Nephron progenitor cell (in vitro differentiated cells): ENCODE results near the gene C1QTNF5.

Source experiments
- DNase-seq: peaks from one replicate; pipeline ENCODE4 v3.0.0; 2021
- H3K27ac Mint-ChIP-seq: 2 replicates; pipeline ENCODE4 v1.8.0; 2021; ENCODE audit warnings: mild to moderate bottlenecking, moderate library complexity, mixed read lengths
- H3K27me3 Mint-ChIP-seq: 2 replicates; pipeline ENCODE4 v1.8.0; 2021; ENCODE audit warnings: mild to moderate bottlenecking, low read depth, mixed read lengths; ENCODE audit not compliant: poor library complexity
- H3K36me3 Mint-ChIP-seq: 2 replicates; pipeline ENCODE4 v1.8.0; 2021; ENCODE audit warnings: low read depth, mixed read lengths
- H3K4me1 Mint-ChIP-seq: 2 replicates; pipeline ENCODE4 v1.8.0; 2021; ENCODE audit warnings: mixed read lengths
- H3K4me3 Mint-ChIP-seq: 2 replicates; pipeline ENCODE4 v1.8.0; 2021; ENCODE audit warnings: mild to moderate bottlenecking, moderate library complexity, mixed read lengths
- H3K9me3 Mint-ChIP-seq: 2 replicates; pipeline ENCODE4 v1.8.0; 2021; ENCODE audit warnings: mild to moderate bottlenecking, moderate library complexity, mixed read lengths
- TF ChIP-seq, protein P1 (sequence below): fragments of 200-600 bp; sonication (generic); IDR thresholded peaks from 2 replicates; pipeline ENCODE4 v1.5.0; 2021; ENCODE audit warnings: antibody characterized with exemption

Gene C1QTNF5

DNA sequence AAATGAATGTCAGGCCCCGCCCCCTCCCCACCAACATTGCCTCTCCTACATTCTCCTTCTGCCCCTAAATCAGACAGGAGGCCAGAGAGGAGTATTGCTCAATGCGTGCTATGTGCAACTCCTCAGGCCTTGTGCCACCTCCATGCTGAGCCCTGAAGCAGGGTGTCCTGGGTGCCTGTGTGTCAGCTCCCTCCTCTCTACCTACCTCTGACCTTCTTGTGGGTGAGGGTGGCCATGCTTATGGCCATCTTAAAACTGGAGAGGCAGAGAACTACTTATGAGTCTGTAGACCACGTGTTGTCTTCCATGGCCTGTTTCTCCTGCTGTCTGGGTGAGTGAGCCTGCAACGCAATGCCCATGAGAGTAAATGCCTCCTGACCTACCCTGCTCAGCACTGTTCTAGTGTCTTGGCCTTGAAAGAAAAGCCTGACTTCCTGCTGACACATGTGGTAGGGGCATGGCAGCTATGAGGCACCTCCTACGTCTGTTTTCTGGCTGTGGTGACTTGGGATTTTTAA, 34.3 kb downstream of the C1QTNF5 start:
- Mint-ChIP-seq H3K9me3 (no peaks in the 10 kb centered on the region), H3K36me3 (peaks cover 42% of the 10 kb centered on the region), H3K4me1 (peaks cover 20% of the 10 kb centered on the region), H3K27ac (peak overlapping the region; percentile 90), H3K27me3 (no peaks in the 10 kb centered on the region), H3K4me3 (no peak overlapping the region)
- no peak for DNase-seq
- TF ChIP-seq, protein P1, sequence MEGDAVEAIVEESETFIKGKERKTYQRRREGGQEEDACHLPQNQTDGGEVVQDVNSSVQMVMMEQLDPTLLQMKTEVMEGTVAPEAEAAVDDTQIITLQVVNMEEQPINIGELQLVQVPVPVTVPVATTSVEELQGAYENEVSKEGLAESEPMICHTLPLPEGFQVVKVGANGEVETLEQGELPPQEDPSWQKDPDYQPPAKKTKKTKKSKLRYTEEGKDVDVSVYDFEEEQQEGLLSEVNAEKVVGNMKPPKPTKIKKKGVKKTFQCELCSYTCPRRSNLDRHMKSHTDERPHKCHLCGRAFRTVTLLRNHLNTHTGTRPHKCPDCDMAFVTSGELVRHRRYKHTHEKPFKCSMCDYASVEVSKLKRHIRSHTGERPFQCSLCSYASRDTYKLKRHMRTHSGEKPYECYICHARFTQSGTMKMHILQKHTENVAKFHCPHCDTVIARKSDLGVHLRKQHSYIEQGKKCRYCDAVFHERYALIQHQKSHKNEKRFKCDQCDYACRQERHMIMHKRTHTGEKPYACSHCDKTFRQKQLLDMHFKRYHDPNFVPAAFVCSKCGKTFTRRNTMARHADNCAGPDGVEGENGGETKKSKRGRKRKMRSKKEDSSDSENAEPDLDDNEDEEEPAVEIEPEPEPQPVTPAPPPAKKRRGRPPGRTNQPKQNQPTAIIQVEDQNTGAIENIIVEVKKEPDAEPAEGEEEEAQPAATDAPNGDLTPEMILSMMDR = no peak

DNA sequence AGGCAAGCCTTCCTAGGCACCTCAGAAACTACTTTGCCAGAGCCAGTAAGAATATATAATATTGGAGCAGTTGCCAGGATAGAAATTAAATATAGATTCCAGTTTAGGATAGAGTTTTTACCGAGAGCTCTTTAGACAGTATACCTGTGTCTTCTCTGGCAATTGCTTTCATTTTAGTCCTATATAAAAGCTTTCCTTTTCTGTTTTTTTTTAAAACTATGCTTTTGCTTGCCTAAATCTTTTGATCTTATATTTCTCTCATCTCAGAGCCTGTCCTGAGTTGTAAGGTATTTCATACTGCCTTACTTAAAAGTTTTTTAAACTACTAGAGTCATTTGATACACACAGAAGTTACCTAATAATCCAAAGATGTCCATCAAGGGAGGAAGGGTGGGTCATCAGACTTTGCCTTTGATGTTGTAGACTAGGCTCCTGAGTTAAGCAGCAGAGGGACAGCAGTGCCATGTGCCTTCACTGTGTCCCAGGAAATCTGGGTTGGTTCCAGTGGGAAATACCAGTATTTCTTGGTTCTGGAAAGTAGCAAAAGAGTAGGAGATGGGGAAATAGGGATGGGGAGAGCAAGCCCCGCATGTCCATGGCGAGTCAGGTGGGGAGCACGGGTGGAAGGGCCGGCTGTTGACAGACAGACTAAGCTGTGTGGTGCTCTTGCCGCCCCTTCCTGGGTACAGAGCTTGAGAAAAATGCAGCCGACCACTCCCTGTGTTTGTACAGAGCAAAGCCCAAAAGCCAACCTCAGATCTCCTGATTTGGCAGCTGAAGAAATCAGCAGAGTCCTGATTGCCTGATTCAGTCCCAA, 34.9 kb downstream of the C1QTNF5 start:
- Mint-ChIP-seq H3K27me3 (no peaks in the 10 kb centered on the region), H3K4me1 (peaks cover 20% of the 10 kb centered on the region), H3K9me3 (no peaks in the 10 kb centered on the region), H3K4me3 (no peak overlapping the region), H3K36me3 (peaks cover 48% of the 10 kb centered on the region), H3K27ac (peak overlapping the region; percentile 33)
- TF ChIP-seq, protein P1 = no peak
- no peak for DNase-seq

DNA sequence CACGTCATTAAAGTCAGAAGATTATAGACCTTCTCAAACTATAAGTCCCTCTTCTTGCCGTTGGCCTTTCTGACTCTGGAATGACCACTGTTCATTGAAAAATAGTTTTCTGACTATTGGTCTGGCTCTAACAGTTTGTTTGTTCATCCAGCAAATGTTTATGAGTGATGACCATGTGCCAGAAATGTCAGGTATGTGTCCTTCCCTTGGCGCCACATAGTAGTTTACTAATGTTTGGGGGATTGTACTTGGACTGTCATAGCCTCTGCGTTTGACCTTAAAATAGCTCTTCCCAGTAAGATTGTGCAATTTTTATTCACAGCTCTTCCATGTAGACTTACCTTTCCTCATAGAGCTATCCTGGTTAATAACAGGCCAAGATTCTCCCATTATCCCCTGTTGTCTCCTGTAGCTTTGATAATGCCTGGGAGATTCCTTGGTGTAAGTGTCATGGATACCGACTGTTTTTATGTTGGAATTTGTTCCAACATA, 37.4 kb downstream of the C1QTNF5 start:
- H3K36me3 Mint-ChIP-seq = peaks cover 57% of the 10 kb centered on the region

DNA sequence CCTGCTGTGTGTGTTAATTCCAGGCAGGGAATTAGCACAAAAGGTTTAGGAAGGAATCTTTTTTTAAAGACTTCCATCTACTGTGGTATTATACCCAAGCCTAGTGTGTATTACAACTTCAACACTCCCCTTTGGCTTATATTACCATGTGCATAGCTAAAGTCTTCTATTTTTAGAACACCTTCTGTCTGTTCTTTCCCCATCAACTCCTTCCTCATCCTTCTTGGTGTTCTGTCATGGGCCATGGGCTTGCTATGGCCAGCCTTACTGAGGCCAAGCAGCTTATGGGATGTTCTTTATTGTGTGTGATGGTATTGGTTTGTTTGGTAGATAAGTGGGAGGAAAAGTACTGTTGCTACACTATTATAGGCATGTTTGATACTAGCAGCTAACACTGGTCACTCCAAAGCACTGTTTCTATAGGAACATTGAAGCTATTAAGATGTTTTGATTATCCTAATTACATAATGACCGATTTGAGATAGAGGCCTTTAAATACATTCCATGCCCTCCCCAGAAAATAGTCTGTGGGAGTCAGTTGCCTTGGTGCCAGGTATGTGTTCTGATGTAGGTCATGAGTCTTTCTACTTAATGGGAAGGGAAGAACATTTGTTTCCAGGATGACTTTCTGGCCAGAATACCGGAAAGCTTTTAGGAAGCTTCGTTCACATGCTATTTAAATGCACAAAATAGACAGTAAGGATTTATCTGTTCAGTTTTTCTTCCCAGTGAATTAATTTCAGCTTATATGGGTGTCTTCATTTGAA, 40.3 kb downstream of the C1QTNF5 start:
- Mint-ChIP-seq H3K9me3 (no peaks in the 10 kb centered on the region), H3K4me3 (no peak overlapping the region), H3K4me1 (no peaks in the 10 kb centered on the region), H3K27me3 (no peaks in the 10 kb centered on the region), H3K36me3 (peaks cover 72% of the 10 kb centered on the region), H3K27ac (no peak overlapping the region)
- TF ChIP-seq, protein P1 = no peak
- no peak for DNase-seq

More for the DNA sequence above, 37.4 kb downstream of the C1QTNF5 start:
- TF ChIP-seq, protein P1 = no peak
- Mint-ChIP-seq H3K27ac (peak overlapping the region; percentile 70), H3K4me1 (peaks cover 20% of the 10 kb centered on the region), H3K4me3 (no peak overlapping the region), H3K27me3 (no peaks in the 10 kb centered on the region), H3K9me3 (no peaks in the 10 kb centered on the region)
- DNase-seq = no peak

DNA sequence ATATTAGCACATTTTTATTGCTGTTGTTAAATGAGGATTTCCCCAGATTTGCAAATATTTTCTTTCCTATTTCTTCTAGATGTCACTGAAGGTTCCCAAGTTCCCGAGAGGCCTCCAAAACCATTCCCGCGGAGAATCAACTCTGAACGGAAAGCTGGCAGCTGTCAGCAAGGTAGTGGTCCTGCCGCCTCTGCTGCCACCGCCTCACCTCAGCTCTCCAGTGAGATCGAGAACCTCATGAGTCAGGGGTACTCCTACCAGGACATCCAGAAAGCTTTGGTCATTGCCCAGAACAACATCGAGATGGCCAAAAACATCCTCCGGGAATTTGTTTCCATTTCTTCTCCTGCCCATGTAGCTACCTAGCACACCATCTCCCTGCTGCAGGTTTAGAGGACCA, 41.3 kb downstream of the C1QTNF5 start:
- TF ChIP-seq, protein P1 = no peak
- DNase-seq = no peak
- no peaks in the 10 kb centered on the region for H3K4me1 Mint-ChIP-seq
- no peaks in the 10 kb centered on the region for H3K9me3 Mint-ChIP-seq
- H3K36me3 Mint-ChIP-seq = peaks cover 64% of the 10 kb centered on the region
- no peak overlapping the region for H3K27ac Mint-ChIP-seq
- H3K27me3 Mint-ChIP-seq = no peaks in the 10 kb centered on the region
- H3K4me3 Mint-ChIP-seq = no peak overlapping the region
